GM23248 (cell line): ENCODE results near the gene TTC28. TPM values are rescaled to one million over a fixed set of nuclear protein-coding genes. Genes with fewer than 3 reads are reported as not detected.

Experiments
- DNase-seq: peaks from one replicate; pipeline ENCODE4 v3.0.0-alpha.2; 2015
- H2AFZ ChIP-seq: fragments of 200-600 bp; sonication (generic); 2 replicates; pipeline ENCODE4 v1.6.1; 2016; ENCODE audit warnings: antibody characterized with exemption
- H3F3A ChIP-seq: fragments of 200-600 bp; sonication (generic); 2 replicates; pipeline ENCODE4 v1.6.1; 2016; ENCODE audit warnings: mild to moderate bottlenecking, antibody characterized with exemption, mixed run types; ENCODE audit not compliant: insufficient read depth
- H3K27ac ChIP-seq: fragments of 200-600 bp; sonication (generic); 2 replicates; pipeline ENCODE4 v1.5.1; 2016; ENCODE audit warnings: mild to moderate bottlenecking
- H3K27me3 ChIP-seq: fragments of 200-600 bp; sonication (generic); replicated peaks from 2 replicates; pipeline ENCODE4 v1.6.1; 2016; ENCODE audit warnings: mild to moderate bottlenecking; ENCODE audit not compliant: insufficient read depth
- H3K36me3 ChIP-seq: fragments of 200-600 bp; sonication (generic); 2 replicates; pipeline ENCODE4 v1.6.1; 2016; ENCODE audit warnings: low read depth, mild to moderate bottlenecking
- H3K4me1 ChIP-seq: fragments of 200-600 bp; sonication (generic); 2 replicates; pipeline ENCODE4 v1.6.1; 2016; ENCODE audit warnings: mild to moderate bottlenecking; ENCODE audit not compliant: insufficient read depth
- H3K4me2 ChIP-seq: fragments of 200-600 bp; sonication (generic); one replicate; pipeline ENCODE4 v1.6.1; 2016; ENCODE audit warnings: mild to moderate bottlenecking; ENCODE audit not compliant: unreplicated experiment
- H3K4me3 ChIP-seq: fragments of 200-600 bp; sonication (generic); 2 replicates; pipeline ENCODE4 v1.5.1; 2016; ENCODE audit warnings: mild to moderate bottlenecking
- H3K79me2 ChIP-seq: fragments of 200-600 bp; sonication (generic); 2 replicates; pipeline ENCODE4 v1.6.1; 2016; ENCODE audit warnings: mild to moderate bottlenecking; ENCODE audit not compliant: insufficient read depth
- H3K9ac ChIP-seq: fragments of 200-600 bp; sonication (generic); 2 replicates; pipeline ENCODE4 v1.6.1; 2016; ENCODE audit warnings: mild to moderate bottlenecking
- H3K9me2 ChIP-seq: fragments of 200-600 bp; sonication (generic); 2 replicates; pipeline ENCODE4 v1.6.1; 2016; ENCODE audit warnings: mixed run types, mild to moderate bottlenecking, moderate library complexity; ENCODE audit not compliant: insufficient read depth
- H3K9me3 ChIP-seq: fragments of 200-600 bp; sonication (generic); one replicate; pipeline ENCODE4 v1.6.1; 2017; ENCODE audit warnings: low read depth
- H4K20me1 ChIP-seq: fragments of 200-600 bp; sonication (generic); 2 replicates; pipeline ENCODE4 v1.6.0; 2016; ENCODE audit not compliant: insufficient read depth
- EZH2 ChIP-seq: fragments of 200-600 bp; sonication (generic); IDR thresholded peaks from 2 replicates; pipeline ENCODE4 v1.6.1; 2018; ENCODE audit warnings: antibody characterized with exemption, mild to moderate bottlenecking; ENCODE audit not compliant: insufficient read depth, poor library complexity, severe bottlenecking
- EZH2phosphoT487 ChIP-seq: fragments of 200-600 bp; sonication (generic); IDR thresholded peaks from 2 replicates; pipeline ENCODE4 v1.6.1; 2018; ENCODE audit warnings: antibody characterized with exemption, moderate library complexity, mild to moderate bottlenecking, low read depth; ENCODE audit not compliant: insufficient read depth
- WGBS, 2 experiments: methylation state at CpG; one replicate each; pipeline ENCODE4 v1.1.6; 2015 to 2017; ENCODE audit warnings: low lambda C conversion rate in 2 of 2, low coverage in 1 of 2; ENCODE audit errors: missing lambda C conversion rate in 2 of 2; 5-methylcytosine and 5-hydroxymethylcytosine counted together
- in situ Hi-C: fragments of 300-500 bp; cut with MboI; formaldehyde crosslinking; loops from 2 replicates; pipeline ENCODE4 v1.15.0; 2020
- polyA plus RNA-seq: library from polyadenylated mRNA; unstranded; fragments of >200 nt; fragmentation: Nextera tagmentation; extraction: Ambion mirVana; gene quantifications from 2 replicates; pipeline ENCODE4 v1.2.1, GENCODE V29; 2016
- total RNA-seq: library from RNA; depleted of rRNA; stranded (reverse); fragments of >200 nt; shearing (Covaris generic); gene quantifications from 2 replicates; pipeline ENCODE4 v1.2.3, GENCODE V29; 2014

The TTC28 gene
- total and polyA plus RNA-seq, 2 experiments from 2014 or later = 12.5 to 41.9 TPM

DNA sequence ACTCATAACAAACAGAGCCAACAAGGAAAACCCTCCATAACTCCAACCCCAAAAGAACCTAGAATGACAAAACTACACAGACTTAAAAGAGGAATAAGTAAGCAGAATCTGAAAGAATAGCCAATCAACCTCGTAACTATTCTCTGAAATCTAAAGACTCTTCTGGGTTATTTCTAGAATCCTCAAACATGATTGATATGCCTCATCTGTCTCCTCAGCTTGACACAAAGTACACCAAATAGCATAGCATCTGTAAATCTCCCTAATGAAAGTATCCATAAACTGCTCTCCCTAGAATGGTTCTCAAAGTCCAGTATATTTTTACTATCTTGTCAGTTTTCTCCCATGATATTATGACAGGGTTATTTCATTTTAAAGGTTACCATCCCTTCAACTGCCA is 195.0 kb downstream of the TTC28 start:
- TF ChIP-seq EZH2phosphoT487 = no peak
- TF ChIP-seq EZH2 = no peak

DNA sequence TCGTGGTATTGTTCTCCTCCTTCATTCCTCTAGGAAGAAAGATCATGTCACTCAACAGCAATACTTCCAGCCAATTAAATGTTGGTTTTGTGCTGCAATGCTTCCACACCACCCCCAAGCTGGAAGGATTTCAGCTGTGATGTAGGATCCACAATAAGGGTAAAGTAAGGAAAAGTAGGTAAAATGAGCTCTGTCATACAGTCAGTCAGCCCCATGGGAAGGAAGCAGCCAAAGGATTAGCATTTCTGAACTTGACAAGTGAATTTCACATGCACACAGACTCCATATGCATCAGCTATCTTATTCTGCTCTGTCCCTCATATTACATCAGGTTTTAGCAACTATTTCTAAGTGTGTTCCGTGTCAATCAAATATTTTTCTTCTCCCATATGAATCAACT is 197.9 kb downstream of the TTC28 start:
- no peaks in the 10 kb centered on the region for H3K36me3 ChIP-seq
- no peaks in the 10 kb centered on the region for H3K27me3 ChIP-seq
- no peaks in the 10 kb centered on the region for H3K9me3 ChIP-seq
- H3K4me3 ChIP-seq = no peak overlapping the region
- H3K9ac ChIP-seq = no peak overlapping the region
- H4K20me1 ChIP-seq = no peaks in the 10 kb centered on the region
- 51 to 57% methylated on average over 2 of the region's 2 CpGs for WGBS, 2 experiments
- TF ChIP-seq EZH2phosphoT487 (no peak), EZH2 (no peak)
- H3K4me1 ChIP-seq = no peaks in the 10 kb centered on the region
- DNase-seq = no peak
- H3K79me2 ChIP-seq = no peaks in the 10 kb centered on the region
- H3K4me2 ChIP-seq = no peak overlapping the region
- no peaks in the 10 kb centered on the region for H3F3A ChIP-seq
- no peaks in the 10 kb centered on the region for H3K9me2 ChIP-seq
- H2AFZ ChIP-seq = no peak overlapping the region
- no peak overlapping the region for H3K27ac ChIP-seq
- in situ Hi-C loops = no loop called here

More for the DNA sequence above, 195.0 kb downstream of the TTC28 start:
- Histone ChIP-seq H3K36me3 (no peaks in the 10 kb centered on the region), H3K4me3 (no peak overlapping the region), H3F3A (no peaks in the 10 kb centered on the region), H3K9ac (no peak overlapping the region), H3K4me2 (no peak overlapping the region), H3K9me2 (no peaks in the 10 kb centered on the region), H3K27me3 (no peaks in the 10 kb centered on the region), H3K79me2 (no peaks in the 10 kb centered on the region), H3K27ac (no peak overlapping the region), H3K4me1 (no peaks in the 10 kb centered on the region), H3K9me3 (no peaks in the 10 kb centered on the region), H4K20me1 (no peaks in the 10 kb centered on the region), H2AFZ (no peak overlapping the region)
- in situ Hi-C loops = no loop called here
- DNase-seq = no peak
- WGBS, 2 experiments = 97 to 100% methylated on average over 1 of the region's 1 CpG

DNA sequence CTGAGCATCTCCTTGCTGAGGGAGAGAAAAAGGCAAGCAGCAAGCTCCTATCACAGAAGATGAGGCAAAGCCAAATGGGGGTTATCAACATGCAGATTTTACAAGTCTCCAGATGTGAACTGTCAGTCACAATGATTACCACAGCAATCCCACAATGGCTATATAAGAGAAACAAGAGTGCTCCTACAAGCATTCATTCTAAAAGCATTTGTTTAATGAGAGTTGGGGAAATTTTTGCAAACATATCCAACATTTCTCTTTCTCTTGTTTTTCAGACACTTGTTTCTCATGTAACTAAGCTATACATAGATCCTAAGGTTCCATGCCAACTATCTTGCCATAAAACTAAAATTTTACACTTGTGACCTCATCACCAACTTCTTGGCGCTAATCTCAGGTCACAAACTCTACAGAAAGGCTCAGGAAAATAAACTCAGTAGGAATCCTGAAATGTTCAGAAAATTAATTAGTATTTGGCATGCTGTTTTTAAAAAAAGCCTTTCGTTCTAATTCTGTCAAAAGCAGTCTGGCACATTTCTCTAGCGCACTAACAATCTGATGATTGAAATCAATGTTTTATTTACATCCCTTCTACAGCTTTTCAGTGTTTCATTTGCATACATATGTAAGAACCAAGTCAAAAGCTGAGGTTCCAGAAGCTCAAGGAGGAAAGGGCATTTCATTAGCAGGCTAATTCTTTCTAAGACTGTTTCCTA is 199.5 kb downstream of the TTC28 start:
- in situ Hi-C loops = no loop called here
- Histone ChIP-seq H3K4me1 (no peaks in the 10 kb centered on the region), H3K9me2 (no peaks in the 10 kb centered on the region), H3K4me2 (no peak overlapping the region), H3K9me3 (no peaks in the 10 kb centered on the region), H4K20me1 (no peaks in the 10 kb centered on the region), H3K9ac (no peak overlapping the region), H2AFZ (no peak overlapping the region), H3K4me3 (no peak overlapping the region), H3K27ac (no peak overlapping the region), H3K79me2 (no peaks in the 10 kb centered on the region), H3K27me3 (no peaks in the 10 kb centered on the region), H3K36me3 (no peaks in the 10 kb centered on the region), H3F3A (no peaks in the 10 kb centered on the region)
- TF ChIP-seq EZH2phosphoT487 (no peak), EZH2 (no peak)
- WGBS, 2 experiments = 27 to 50% methylated on average over 3 of the region's 3 CpGs
- DNase-seq = peak; percentile 5

DNA sequence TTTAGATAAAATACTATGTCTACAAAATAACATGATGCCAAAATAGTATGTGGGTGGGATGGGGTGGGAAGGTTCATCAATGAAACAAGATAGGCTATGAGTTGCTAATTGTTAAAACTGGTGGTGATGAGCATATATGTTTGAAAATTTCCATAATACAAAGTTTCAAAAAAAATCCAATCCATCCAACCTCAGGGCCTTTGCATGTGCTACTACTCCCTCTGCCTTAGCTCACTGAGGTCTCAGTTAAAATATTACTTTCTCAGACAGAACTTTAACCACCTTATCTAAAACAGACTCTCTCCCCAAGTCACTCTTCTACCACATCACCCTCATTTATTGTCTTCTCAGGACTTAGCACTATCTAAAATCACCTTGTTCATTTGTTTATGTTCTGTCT is 201.1 kb downstream of the TTC28 start:
- no peak overlapping the region for H2AFZ ChIP-seq
- H3K9me3 ChIP-seq = no peaks in the 10 kb centered on the region
- H3K27me3 ChIP-seq = no peaks in the 10 kb centered on the region
- no peaks in the 10 kb centered on the region for H3K36me3 ChIP-seq
- H3K4me3 ChIP-seq = no peak overlapping the region
- H3K4me1 ChIP-seq = no peaks in the 10 kb centered on the region
- H3K9me2 ChIP-seq = no peaks in the 10 kb centered on the region
- no peak overlapping the region for H3K27ac ChIP-seq
- no peaks in the 10 kb centered on the region for H4K20me1 ChIP-seq
- DNase-seq = no peak
- no peak for TF ChIP-seq EZH2
- TF ChIP-seq EZH2phosphoT487 = no peak
- no peak overlapping the region for H3K4me2 ChIP-seq
- H3K79me2 ChIP-seq = no peaks in the 10 kb centered on the region
- H3F3A ChIP-seq = no peaks in the 10 kb centered on the region
- no peak overlapping the region for H3K9ac ChIP-seq
- in situ Hi-C loops = no loop called here

DNA sequence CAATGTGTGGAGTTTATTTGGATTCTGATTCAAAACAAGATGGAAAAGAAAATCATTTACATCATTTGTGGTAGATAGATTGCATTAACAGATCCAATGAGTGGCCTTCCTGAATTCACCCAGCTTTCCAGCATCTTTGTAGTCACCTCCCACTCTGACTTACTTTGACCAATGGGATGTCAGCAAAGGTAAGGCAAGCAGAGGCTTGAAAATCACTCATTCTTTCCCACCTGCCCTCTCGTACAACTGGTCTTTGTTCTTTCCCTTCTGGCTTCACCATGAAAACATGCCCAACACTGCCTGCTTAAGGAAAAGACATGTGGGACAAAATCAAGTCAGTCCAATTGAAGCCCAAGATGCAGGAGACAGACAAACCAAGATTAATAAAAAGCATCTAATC is 202.1 kb downstream of the TTC28 start:
- Histone ChIP-seq H3K36me3 (no peaks in the 10 kb centered on the region), H3K9ac (no peak overlapping the region), H3K9me2 (no peaks in the 10 kb centered on the region), H2AFZ (no peak overlapping the region), H3F3A (no peaks in the 10 kb centered on the region), H3K4me3 (no peak overlapping the region), H3K4me2 (no peak overlapping the region), H3K4me1 (no peaks in the 10 kb centered on the region), H3K9me3 (no peaks in the 10 kb centered on the region), H4K20me1 (no peaks in the 10 kb centered on the region), H3K27ac (no peak overlapping the region), H3K27me3 (no peaks in the 10 kb centered on the region), H3K79me2 (no peaks in the 10 kb centered on the region)
- no peak for DNase-seq
- in situ Hi-C loops = no loop called here
- WGBS, 2 experiments = 87 to 89% methylated on average over 1 of the region's 1 CpG
- TF ChIP-seq EZH2 (no peak), EZH2phosphoT487 (no peak)
